ENCODE data around the gene PNPLA7.
"Not testable (repeated sequence)": the region's sequence is repeated elsewhere in the genome, so short reads cannot be mapped to it uniquely, and the experiment has no call there.

PNPLA7 gene

DNA sequence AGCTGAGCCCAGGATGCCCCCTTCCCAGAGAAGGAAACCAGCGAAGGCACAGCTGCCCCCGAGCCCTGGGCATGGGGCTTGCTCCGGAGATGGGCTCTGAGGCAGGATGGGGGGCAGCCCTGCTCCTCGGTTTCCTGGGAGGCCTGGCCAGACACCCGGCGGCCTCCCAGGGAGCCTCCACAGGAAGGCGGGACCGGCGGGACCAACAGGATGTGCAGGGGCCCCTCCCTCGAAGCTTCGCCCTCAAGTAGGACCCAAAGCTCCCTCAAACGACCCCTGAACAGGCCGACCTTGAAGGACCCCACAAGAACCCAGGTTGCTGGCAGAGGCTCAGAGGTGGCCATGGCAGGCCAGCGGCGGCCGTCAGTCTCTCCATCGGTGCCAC, 138.9 kb downstream of the PNPLA7 start:
- Histone ChIP-seq H3K36me3 (ENCODE audit: control insufficient read depth in 4 of 4, insufficient read depth in 4 of 4, low read length in 3 of 4) (no peaks in the 10 kb centered on the region), H3K27me3 (replicated peaks in 2 of 5; ENCODE audit: control insufficient read depth in 4 of 5, insufficient read depth in 5 of 5, low read length in 4 of 5) (no peaks in the 10 kb centered on the region), H3K9me3 (ENCODE audit: control extremely low read depth in 1 of 5, control insufficient read depth in 4 of 5, insufficient read depth in 2 of 5, low read depth in 1 of 5, low read length in 4 of 5) (no peaks in the 10 kb centered on the region), H3K27ac (ENCODE audit: insufficient read depth in 1 of 2, low read depth in 1 of 2, low read length in 2 of 2, poor library complexity in 1 of 2, severe bottlenecking in 2 of 2) (no peak overlapping the region), H3K4me1 (ENCODE audit: control extremely low read depth in 1 of 4, control insufficient read depth in 4 of 4, insufficient read depth in 4 of 4, low read length in 3 of 4) (peaks cover 3 to 52% (median 50%) of the 10 kb centered on the region in 4 experiments), H3K4me3 (ENCODE audit: control insufficient read depth in 1 of 7, extremely low read depth in 1 of 7, insufficient read depth in 4 of 7, low read depth in 2 of 7, low read length in 6 of 7) (peak overlapping the region in 3 of 7 experiments; percentile 23 to 55 (median 48))
- 7% methylated on average over 11 of the region's 17 CpGs for WGBS (ENCODE audit: insufficient coverage)
- ChIA-PET CTCF (interaction anchor here (2.1 to 4.5 kb wide), 2 partner anchors 35 to 107 kb away, joined by 9 to 24 read pairs; partner anchors contain the start of gene NRARP), POLR2A (interaction anchor here (0.5 to 1.7 kb wide), 2 partner anchors 109 to 1166 kb away, joined by 3 to 4 read pairs; partner anchors contain the start of genes NRARP and QSOX2)
- no peak for DNase-seq

DNA sequence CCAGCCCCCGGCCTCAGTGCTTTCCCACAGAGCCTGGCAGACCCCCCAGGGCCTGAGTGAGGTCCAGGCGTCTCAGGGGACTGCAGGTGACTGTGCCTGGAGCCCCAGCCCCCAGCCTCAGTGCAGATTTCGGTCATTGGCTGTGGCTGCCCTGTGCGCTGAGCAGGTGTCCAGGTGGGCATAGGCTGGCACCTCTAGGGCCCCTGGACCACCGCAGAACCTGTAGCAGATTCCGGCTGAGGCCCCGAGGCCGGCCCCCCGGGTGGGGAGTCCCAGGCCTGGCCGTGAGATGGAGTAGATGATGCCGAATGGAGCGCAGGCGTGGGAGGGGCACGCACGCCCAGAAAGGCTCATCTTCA, 139.3 kb downstream of the PNPLA7 start:
- ChIA-PET POLR2A (interaction anchor here (0.5 to 1.0 kb wide), 2 partner anchors 28 to 1165 kb away, joined by 3 to 6 read pairs; partner anchors contain the start of gene QSOX2), CTCF (interaction anchor here (2.1 to 4.5 kb wide), 2 partner anchors 35 to 107 kb away, joined by 9 to 24 read pairs; partner anchors contain the start of gene NRARP)
- peak overlapping the region in 2 of 7 experiments; percentile 48 to 55 for H3K4me3 ChIP-seq (ENCODE audit: control insufficient read depth in 1 of 7, extremely low read depth in 1 of 7, insufficient read depth in 4 of 7, low read depth in 2 of 7, low read length in 6 of 7)
- no peaks in the 10 kb centered on the region for H3K27me3 ChIP-seq (replicated peaks in 2 of 5; ENCODE audit: control insufficient read depth in 4 of 5, insufficient read depth in 5 of 5, low read length in 4 of 5)
- H3K4me1 ChIP-seq (ENCODE audit: control extremely low read depth in 1 of 4, control insufficient read depth in 4 of 4, insufficient read depth in 4 of 4, low read length in 3 of 4): peaks cover 3 to 55% (median 51%) of the 10 kb centered on the region in 4 experiments
- DNase-seq: no peak
- WGBS (ENCODE audit: insufficient coverage): 76% methylated on average over 11 of the region's 15 CpGs
- H3K9me3 ChIP-seq (ENCODE audit: control extremely low read depth in 1 of 5, control insufficient read depth in 4 of 5, insufficient read depth in 2 of 5, low read depth in 1 of 5, low read length in 4 of 5): no peaks in the 10 kb centered on the region
- no peaks in the 10 kb centered on the region for H3K36me3 ChIP-seq (ENCODE audit: control insufficient read depth in 4 of 4, insufficient read depth in 4 of 4, low read length in 3 of 4)
- no peak overlapping the region for H3K27ac ChIP-seq (ENCODE audit: insufficient read depth in 1 of 2, low read depth in 1 of 2, low read length in 2 of 2, poor library complexity in 1 of 2, severe bottlenecking in 2 of 2)

DNA sequence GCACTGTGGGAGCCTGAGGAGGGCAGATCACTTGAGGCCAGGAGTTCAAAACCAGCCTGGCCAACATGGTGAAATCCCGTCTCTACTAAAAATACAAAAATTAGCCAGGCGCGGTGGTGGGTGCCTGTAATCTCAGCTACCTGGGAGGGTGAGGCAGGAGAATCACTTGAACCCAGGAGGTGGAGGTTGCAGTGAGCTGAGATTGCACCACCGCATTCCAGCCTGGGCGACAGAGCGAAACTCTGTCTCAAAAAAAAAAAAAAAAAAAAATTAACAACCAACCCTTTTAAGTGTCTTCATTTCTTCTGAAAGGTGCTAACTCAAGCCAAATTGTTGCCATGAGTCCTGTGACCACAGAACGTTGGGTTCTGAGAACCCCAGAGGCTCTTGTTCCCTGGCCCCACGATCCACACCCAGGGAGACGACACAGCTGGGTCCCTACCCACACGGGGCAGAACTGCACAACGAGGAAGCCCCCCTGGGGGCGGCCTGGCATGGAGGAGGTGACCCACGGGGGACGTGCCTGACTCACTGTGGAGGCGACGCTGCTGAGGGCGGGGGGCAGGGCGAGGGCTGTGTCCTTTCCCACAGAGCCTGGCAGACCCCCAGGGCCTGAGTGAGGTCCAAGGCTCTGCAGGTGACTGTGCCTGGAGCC, 139.8 kb downstream of the PNPLA7 start:
- not testable (repeated sequence) for H3K27ac ChIP-seq (ENCODE audit: insufficient read depth in 1 of 2, low read depth in 1 of 2, low read length in 2 of 2, poor library complexity in 1 of 2, severe bottlenecking in 2 of 2); H3K4me3 ChIP-seq (ENCODE audit: control insufficient read depth in 1 of 7, extremely low read depth in 1 of 7, insufficient read depth in 4 of 7, low read depth in 2 of 7, low read length in 6 of 7); H3K9me3 ChIP-seq (ENCODE audit: control extremely low read depth in 1 of 5, control insufficient read depth in 4 of 5, insufficient read depth in 2 of 5, low read depth in 1 of 5, low read length in 4 of 5); DNase-seq; H3K36me3 ChIP-seq (ENCODE audit: control insufficient read depth in 4 of 4, insufficient read depth in 4 of 4, low read length in 3 of 4); H3K27me3 ChIP-seq (replicated peaks in 2 of 5; ENCODE audit: control insufficient read depth in 4 of 5, insufficient read depth in 5 of 5, low read length in 4 of 5)
- WGBS (ENCODE audit: insufficient coverage): 83% methylated on average over 7 of the region's 18 CpGs
- ChIA-PET POLR2A (interaction anchor here (0.5 to 1.0 kb wide), 2 partner anchors 27 to 1165 kb away, joined by 3 to 6 read pairs; partner anchors contain the start of gene QSOX2), CTCF (interaction anchor here (0.9 to 4.5 kb wide), 3 partner anchors 13 to 123 kb away, joined by 3 to 24 read pairs (median 11); partner anchors contain the start of genes EXD3, NOXA1 and NRARP)
- H3K4me1 ChIP-seq (ENCODE audit: control extremely low read depth in 1 of 4, control insufficient read depth in 4 of 4, insufficient read depth in 4 of 4, low read length in 3 of 4): peaks cover 3 to 60% (median 54%) of the 10 kb centered on the region in 4 experiments

Data from common myeloid progenitor, CD34-positive (primary cell).